ENCODE data around the gene SP9. TPM values are rescaled to one million over a fixed set of nuclear protein-coding genes. Genes with fewer than 3 reads are reported as not detected.

Gene SP9
- total and polyA plus RNA-seq, 9 of the 15 experiments (the other 6 are each of a cell fraction or from before 2014, with no cell fraction given): 0.04 to 0.23 (median 0.11) TPM; not detected in 3

- TF ChIP-seq ETV6 (IDR thresholded peaks at IDR 0.05; ENCODE audit: borderline replicate concordance in 1 of 2, low read depth in 2 of 2, low read length in 1 of 2) (no peak), ETV6 (CRISPR knock-in tag; IDR thresholded peaks at IDR 0.05; ENCODE audit: borderline replicate concordance) (no peak), CBFB (CRISPR knock-in tag; IDR thresholded peaks at IDR 0.05) (no peak), RBM22 (IDR thresholded peaks at IDR 0.05; ENCODE audit: low read depth, low read length, poor library complexity, severe bottlenecking) (no peak), PRPF4 (IDR thresholded peaks at IDR 0.05; ENCODE audit: insufficient read depth, low read depth, low read length, poor library complexity, severe bottlenecking) (no peak), CTCF (IDR thresholded peaks at IDR 0.05 in 2 of 3, conservative IDR thresholded peaks at IDR 0.05 in 1 of 3; ENCODE audit: insufficient read depth in 2 of 3, low read depth in 1 of 3, low read length in 3 of 3) (no peak), FOXJ3 (CRISPR knock-in tag; IDR thresholded peaks at IDR 0.05) (no peak), ZFP30 (CRISPR knock-in tag; IDR thresholded peaks at IDR 0.05; ENCODE audit: borderline replicate concordance) (no peak), BDP1 (IDR thresholded peaks at IDR 0.05; ENCODE audit: insufficient read depth, insufficient read length) (no peak), ZNF146 (CRISPR knock-in tag; IDR thresholded peaks at IDR 0.05; ENCODE audit: unreplicated experiment) (no peak), FOXP1 (CRISPR knock-in tag; IDR thresholded peaks at IDR 0.05) (no peak), HOXB6 (CRISPR knock-in tag; IDR thresholded peaks at IDR 0.05; ENCODE audit: borderline replicate concordance) (no peak), NR2C2 (CRISPR knock-in tag; IDR thresholded peaks at IDR 0.05) (no peak), NR2C2 (tag; IDR thresholded peaks at IDR 0.05) (no peak), E4F1 (CRISPR knock-in tag; IDR thresholded peaks at IDR 0.05; ENCODE audit: borderline replicate concordance) (no peak), TCF7L2 (IDR thresholded peaks at IDR 0.05; ENCODE audit: low read depth, low read length) (no peak), TBL1XR1 (IDR thresholded peaks at IDR 0.05; ENCODE audit: low read length in 2 of 2) (no peak), ZNF212 (CRISPR knock-in tag; IDR thresholded peaks at IDR 0.05) (no peak), HIVEP1 (CRISPR knock-in tag; IDR thresholded peaks at IDR 0.05) (no peak), ZNF41 (CRISPR knock-in tag; conservative IDR thresholded peaks at IDR 0.05) (no peak), DACH1 (IDR thresholded peaks at IDR 0.05; ENCODE audit: partially characterized antibody) (no peak), ZNF280B (CRISPR knock-in tag; IDR thresholded peaks at IDR 0.05) (no peak)
These were observed 9.2 kb upstream of the SP9 start (continued) for GRCh38 chr2:174325373-174326160.
